Right atrium auricular region (tissue), 2 donors: ENCODE data around the gene PLGRKT. TPM values are rescaled to one million over a fixed set of nuclear protein-coding genes. Genes with fewer than 3 reads are reported as not detected.
A peak's percentile ranks its signal among the peaks of the same experiment; 100 is the strongest.
"Not testable (repeated sequence)": the region's sequence is repeated elsewhere in the genome, so short reads cannot be mapped to it uniquely, and the experiment has no call there.

Source experiments
- DNase-seq: peaks from one replicate; pipeline ENCODE4 v3.0.0-alpha.2; 2019; ENCODE audit warnings: low spot score
- H3K27ac ChIP-seq, 2 donors: fragments of 200-600 bp; sonication (generic); 1 replicate in 1 of 2; 2 replicates in 1 of 2; pipeline ENCODE4 v1.5.1; 2016 to 2019
- H3K27me3 ChIP-seq, 2 donors: fragments of 200-600 bp; sonication (generic); one replicate each; pipeline versions ENCODE4 v1.5.1 to v1.6.0; 2017 to 2019
- H3K36me3 ChIP-seq: fragments of 200-600 bp; sonication (generic); one replicate; pipeline ENCODE4 v1.5.1; 2016
- H3K4me1 ChIP-seq, 2 donors: fragments of 200-600 bp; sonication (generic); one replicate each; pipeline versions ENCODE4 v1.5.1 to v1.6.0; 2017 to 2019
- H3K4me3 ChIP-seq, 2 donors: fragments of 200-600 bp; sonication (generic); 1 replicate in 1 of 2; 2 replicates in 1 of 2; pipeline ENCODE4 v1.5.1; 2017 to 2019; ENCODE audit warnings: mild to moderate bottlenecking in 1 of 2, moderate library complexity in 1 of 2
- H3K9me3 ChIP-seq, 2 donors: fragments of 200-600 bp; sonication (generic); one replicate each; pipeline ENCODE4 v1.5.1; 2019
- total RNA-seq, 2 donors: library from RNA; depleted of rRNA; stranded (reverse); fragments of >200 nt; gene quantifications; one replicate each; pipeline ENCODE4 v1.1.0, GENCODE V29; 2016
- TF ChIP-seq, protein P1 (sequence below), 2 donors: fragments of 200-600 bp; sonication (generic); IDR thresholded peaks; one replicate each; pipeline ENCODE4 v1.5.1; 2019; ENCODE audit warnings: antibody characterized with exemption in 2 of 2

Gene PLGRKT
- total RNA-seq, 2 donors from 2014 or later: 17.6 to 30.4 TPM

GRCh38 chr9:5446451-5447236 lies 8.9 kb upstream of the PLGRKT start:
- no peak overlapping the region for H3K4me3 ChIP-seq
- TF ChIP-seq, protein P1, sequence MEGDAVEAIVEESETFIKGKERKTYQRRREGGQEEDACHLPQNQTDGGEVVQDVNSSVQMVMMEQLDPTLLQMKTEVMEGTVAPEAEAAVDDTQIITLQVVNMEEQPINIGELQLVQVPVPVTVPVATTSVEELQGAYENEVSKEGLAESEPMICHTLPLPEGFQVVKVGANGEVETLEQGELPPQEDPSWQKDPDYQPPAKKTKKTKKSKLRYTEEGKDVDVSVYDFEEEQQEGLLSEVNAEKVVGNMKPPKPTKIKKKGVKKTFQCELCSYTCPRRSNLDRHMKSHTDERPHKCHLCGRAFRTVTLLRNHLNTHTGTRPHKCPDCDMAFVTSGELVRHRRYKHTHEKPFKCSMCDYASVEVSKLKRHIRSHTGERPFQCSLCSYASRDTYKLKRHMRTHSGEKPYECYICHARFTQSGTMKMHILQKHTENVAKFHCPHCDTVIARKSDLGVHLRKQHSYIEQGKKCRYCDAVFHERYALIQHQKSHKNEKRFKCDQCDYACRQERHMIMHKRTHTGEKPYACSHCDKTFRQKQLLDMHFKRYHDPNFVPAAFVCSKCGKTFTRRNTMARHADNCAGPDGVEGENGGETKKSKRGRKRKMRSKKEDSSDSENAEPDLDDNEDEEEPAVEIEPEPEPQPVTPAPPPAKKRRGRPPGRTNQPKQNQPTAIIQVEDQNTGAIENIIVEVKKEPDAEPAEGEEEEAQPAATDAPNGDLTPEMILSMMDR (IDR thresholded peaks at IDR 0.05): no peak
- no peak for DNase-seq
- H3K36me3 ChIP-seq: no peaks in the 10 kb centered on the region
- H3K27ac ChIP-seq: no peak overlapping the region
- no peaks in the 10 kb centered on the region for H3K9me3 ChIP-seq
- H3K4me1 ChIP-seq: peaks cover 0 to 9% of the 10 kb centered on the region in 2 donors
- no peaks in the 10 kb centered on the region for H3K27me3 ChIP-seq

- DNase-seq: no peak
- TF ChIP-seq, protein P1 (IDR thresholded peaks at IDR 0.05): no peak
- Histone ChIP-seq H3K36me3 (no peaks in the 10 kb centered on the region), H3K4me3 (no peak overlapping the region), H3K27me3 (no peaks in the 10 kb centered on the region), H3K27ac (no peak overlapping the region), H3K9me3 (no peaks in the 10 kb centered on the region), H3K4me1 (peaks cover 0 to 9% of the 10 kb centered on the region in 2 donors)
Measured at GRCh38 chr9:5445886-5446285, 8.2 kb upstream of the PLGRKT start.

- not testable (repeated sequence) for H3K27me3 ChIP-seq, H3K4me3 ChIP-seq, DNase-seq, H3K4me1 ChIP-seq, H3K36me3 ChIP-seq, H3K27ac ChIP-seq, H3K9me3 ChIP-seq
Measured at GRCh38 chr9:5445096-5445495, 7.4 kb upstream of the PLGRKT start.

- H3K4me3 ChIP-seq: no peak overlapping the region
- TF ChIP-seq, protein P1 (IDR thresholded peaks at IDR 0.05): no peak
- no peak for DNase-seq
- no peaks in the 10 kb centered on the region for H3K27me3 ChIP-seq
- H3K4me1 ChIP-seq: no peaks in the 10 kb centered on the region
- H3K27ac ChIP-seq: no peak overlapping the region
- H3K36me3 ChIP-seq: no peaks in the 10 kb centered on the region
- no peaks in the 10 kb centered on the region for H3K9me3 ChIP-seq
Measured at GRCh38 chr9:5443850-5444249, 6.1 kb upstream of the PLGRKT start.

DNA sequence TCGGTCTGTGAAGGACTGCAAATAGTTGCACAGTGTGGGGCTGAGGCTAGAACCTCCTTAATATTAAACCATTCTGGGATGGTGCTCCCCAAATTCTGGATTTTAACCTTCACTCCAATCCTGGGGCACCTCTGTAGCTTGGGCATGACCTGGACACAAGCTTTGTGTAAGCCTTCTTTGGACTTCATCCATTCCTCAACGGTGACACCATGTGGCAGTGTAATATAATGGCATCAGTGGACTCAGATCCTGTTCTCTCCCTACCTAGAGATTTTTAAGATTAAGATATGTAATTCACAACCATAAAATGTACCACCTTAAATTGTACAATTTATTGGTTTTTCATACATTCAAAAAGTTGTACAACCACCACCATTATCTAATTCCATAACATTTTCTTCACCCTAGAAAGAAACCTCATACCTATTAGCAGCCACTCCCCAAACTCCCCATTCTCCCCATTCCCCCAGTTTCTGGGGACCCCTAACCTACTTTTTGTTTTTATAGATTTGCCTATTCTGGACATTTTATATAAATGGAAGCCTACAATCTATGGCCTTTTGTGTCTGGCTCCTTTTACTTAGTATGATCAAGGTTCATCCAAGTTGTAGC lies 4.8 kb upstream of the PLGRKT start:
- H3K36me3 ChIP-seq: no peaks in the 10 kb centered on the region
- peaks cover 0 to 9% of the 10 kb centered on the region in 2 donors for H3K4me1 ChIP-seq
- DNase-seq: no peak
- no peak overlapping the region for H3K4me3 ChIP-seq
- H3K27ac ChIP-seq: no peak overlapping the region
- no peaks in the 10 kb centered on the region for H3K9me3 ChIP-seq
- no peaks in the 10 kb centered on the region for H3K27me3 ChIP-seq
- TF ChIP-seq, protein P1 (IDR thresholded peaks at IDR 0.05): peak in 1 of 2 donors; percentile 65

- TF ChIP-seq, protein P1 (IDR thresholded peaks at IDR 0.05): no peak
- peaks cover 0 to 19% of the 10 kb centered on the region in 2 donors for H3K4me1 ChIP-seq
- H3K27me3 ChIP-seq: no peaks in the 10 kb centered on the region
- H3K4me3 ChIP-seq: no peak overlapping the region
- no peaks in the 10 kb centered on the region for H3K9me3 ChIP-seq
- no peak for DNase-seq
- H3K36me3 ChIP-seq: peaks cover 1% of the 10 kb centered on the region
- H3K27ac ChIP-seq: no peak overlapping the region
Measured at GRCh38 chr9:5441043-5441442, 3.3 kb upstream of the PLGRKT start.
